Colonic mucosa (tissue), 4 donors: ENCODE measurements around the gene SOHLH2. TPM values are rescaled to one million over a fixed set of nuclear protein-coding genes. Genes with fewer than 3 reads are reported as not detected.

Experiments used
- DNase-seq: peaks from one replicate; pipeline ENCODE4 v3.0.0-alpha.2; 2020
- H3K27ac ChIP-seq: fragments of 200-600 bp; one replicate; pipeline ENCODE4 v1.8.0; 2021
- H3K27me3 ChIP-seq: fragments of 200-600 bp; one replicate; pipeline ENCODE4 v1.8.0; 2021
- H3K36me3 ChIP-seq: fragments of 200-600 bp; one replicate; pipeline ENCODE4 v1.8.0; 2021
- H3K4me1 ChIP-seq: fragments of 200-600 bp; one replicate; pipeline ENCODE4 v1.8.0; 2021; ENCODE audit warnings: mild to moderate bottlenecking
- H3K4me3 ChIP-seq: fragments of 200-600 bp; one replicate; pipeline ENCODE4 v1.8.0; 2021
- H3K9ac ChIP-seq, 2 donors: one replicate each; pipeline ENCODE4 v1.7.0; 2013; ENCODE audit warnings: control low read depth in 2 of 2, low read depth in 2 of 2, low read length in 2 of 2
- H3K9me3 ChIP-seq: fragments of 200-600 bp; one replicate; pipeline ENCODE4 v1.8.0; 2021
- intact Hi-C: fragments of 100-400 bp; cut with DNase I; formaldehyde crosslinking; loops from one replicate; pipeline ENCODE4 v1.14.1; 2022
- total RNA-seq, 2 donors: library from RNA; stranded (reverse); fragmentation: NEBNext Ultra II Directional in 1 of 2; extraction: Animal tissue kit (Norgen Biotek cat#: 25700) in 1 of 2; gene quantifications; one replicate each; pipeline ENCODE4 v1.2.1, GENCODE V29; 2021
- TF ChIP-seq, protein P1 (sequence below): fragments of 200-600 bp; IDR thresholded peaks from one replicate; pipeline ENCODE4 v1.8.0; 2022; ENCODE audit warnings: antibody characterized with exemption, mild to moderate bottlenecking
- donor health status: healthy.
- donor health status: DM: no; HTN: no; CAD: no.
- donor health status: DM: no; HTN: no; CAD: no.

Gene SOHLH2
- total RNA-seq, 2 donors from 2014 or later, result 0.32 TPM; not detected in 1

DNA sequence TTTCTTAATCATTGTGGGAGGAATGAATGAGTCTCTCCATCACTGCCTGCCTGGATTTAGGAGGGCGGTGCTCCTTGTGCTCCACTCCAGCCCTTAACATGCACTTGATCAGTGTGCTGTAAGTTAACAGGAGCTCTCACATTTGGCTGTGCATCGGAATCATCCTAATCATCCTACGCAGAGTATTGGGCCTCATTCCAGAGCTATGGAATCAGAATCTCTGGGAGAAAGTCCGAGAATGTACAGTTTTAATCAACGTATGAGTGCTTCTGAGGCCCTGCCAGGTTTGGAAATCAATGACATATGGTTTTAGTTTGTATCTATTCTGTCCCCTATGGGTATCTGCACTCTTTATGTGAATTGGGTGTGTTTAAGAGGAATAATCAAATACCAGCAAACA, 48.3 kb downstream of the SOHLH2 start:
- H3K36me3 ChIP-seq, result no peaks in the 10 kb centered on the region
- H3K27ac ChIP-seq, result no peak overlapping the region
- intact Hi-C loops, result no loop called here
- H3K4me1 ChIP-seq, result no peaks in the 10 kb centered on the region
- no peak overlapping the region for H3K9ac ChIP-seq
- H3K27me3 ChIP-seq, result no peaks in the 10 kb centered on the region
- no peak overlapping the region for H3K4me3 ChIP-seq
- no peak for DNase-seq
- TF ChIP-seq, protein P1, sequence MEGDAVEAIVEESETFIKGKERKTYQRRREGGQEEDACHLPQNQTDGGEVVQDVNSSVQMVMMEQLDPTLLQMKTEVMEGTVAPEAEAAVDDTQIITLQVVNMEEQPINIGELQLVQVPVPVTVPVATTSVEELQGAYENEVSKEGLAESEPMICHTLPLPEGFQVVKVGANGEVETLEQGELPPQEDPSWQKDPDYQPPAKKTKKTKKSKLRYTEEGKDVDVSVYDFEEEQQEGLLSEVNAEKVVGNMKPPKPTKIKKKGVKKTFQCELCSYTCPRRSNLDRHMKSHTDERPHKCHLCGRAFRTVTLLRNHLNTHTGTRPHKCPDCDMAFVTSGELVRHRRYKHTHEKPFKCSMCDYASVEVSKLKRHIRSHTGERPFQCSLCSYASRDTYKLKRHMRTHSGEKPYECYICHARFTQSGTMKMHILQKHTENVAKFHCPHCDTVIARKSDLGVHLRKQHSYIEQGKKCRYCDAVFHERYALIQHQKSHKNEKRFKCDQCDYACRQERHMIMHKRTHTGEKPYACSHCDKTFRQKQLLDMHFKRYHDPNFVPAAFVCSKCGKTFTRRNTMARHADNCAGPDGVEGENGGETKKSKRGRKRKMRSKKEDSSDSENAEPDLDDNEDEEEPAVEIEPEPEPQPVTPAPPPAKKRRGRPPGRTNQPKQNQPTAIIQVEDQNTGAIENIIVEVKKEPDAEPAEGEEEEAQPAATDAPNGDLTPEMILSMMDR, result no peak
- no peaks in the 10 kb centered on the region for H3K9me3 ChIP-seq

DNA sequence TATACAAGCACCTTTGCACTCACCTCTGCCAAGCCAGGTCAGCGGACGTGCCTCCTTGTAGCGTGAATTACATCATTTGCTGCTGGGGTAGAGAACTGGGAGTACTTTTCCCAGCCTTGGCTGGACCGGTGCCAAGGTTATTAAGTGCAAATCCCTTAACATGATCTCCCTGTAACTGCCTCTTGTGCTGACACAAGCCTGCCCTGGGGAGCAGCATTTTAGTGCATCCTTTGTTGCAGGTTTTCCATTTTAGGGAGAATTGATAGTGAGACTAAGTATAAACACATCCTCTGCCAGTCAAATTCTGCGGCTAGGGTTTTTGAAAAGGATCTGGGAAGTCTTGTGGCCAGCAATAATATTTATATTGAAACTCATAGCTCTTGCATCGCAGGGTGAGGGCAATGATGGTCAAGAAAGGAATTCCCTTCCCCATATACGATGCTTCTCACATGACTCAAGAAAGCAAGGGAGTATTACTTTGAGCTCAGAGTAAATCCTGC, 50.5 kb downstream of the SOHLH2 start:
- Histone ChIP-seq H3K9me3 (no peaks in the 10 kb centered on the region), H3K9ac (no peak overlapping the region), H3K4me3 (no peak overlapping the region), H3K27ac (no peak overlapping the region), H3K36me3 (no peaks in the 10 kb centered on the region), H3K4me1 (no peaks in the 10 kb centered on the region), H3K27me3 (no peaks in the 10 kb centered on the region)
- intact Hi-C loops, result no loop called here
- TF ChIP-seq, protein P1, result no peak
- peak; percentile 22 for DNase-seq

DNA sequence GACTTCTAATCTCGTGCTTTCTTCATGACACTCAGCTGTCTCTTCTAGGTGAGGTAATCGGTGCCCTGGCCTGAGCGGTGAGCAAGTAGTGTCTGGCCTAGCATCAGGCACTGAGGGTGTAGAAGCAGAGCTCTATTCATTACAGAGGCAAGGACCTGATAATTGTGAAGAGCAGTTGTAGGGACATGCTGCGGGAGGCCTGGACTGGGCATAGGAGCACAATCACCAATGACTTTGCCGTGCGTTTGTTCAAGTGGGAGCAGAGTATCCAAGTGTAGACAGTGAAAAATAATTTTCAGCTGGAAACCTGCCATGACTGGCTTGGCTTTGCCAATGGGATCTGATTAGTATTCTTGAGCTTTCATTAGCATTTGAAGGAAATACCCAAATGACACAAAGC, 51.1 kb downstream of the SOHLH2 start:
- no peaks in the 10 kb centered on the region for H3K36me3 ChIP-seq
- DNase-seq, result no peak
- TF ChIP-seq, protein P1, result no peak
- H3K9me3 ChIP-seq, result no peaks in the 10 kb centered on the region
- H3K4me3 ChIP-seq, result no peak overlapping the region
- no peak overlapping the region for H3K9ac ChIP-seq
- no peaks in the 10 kb centered on the region for H3K27me3 ChIP-seq
- intact Hi-C loops, result no loop called here
- no peak overlapping the region for H3K27ac ChIP-seq
- H3K4me1 ChIP-seq, result no peaks in the 10 kb centered on the region

DNA sequence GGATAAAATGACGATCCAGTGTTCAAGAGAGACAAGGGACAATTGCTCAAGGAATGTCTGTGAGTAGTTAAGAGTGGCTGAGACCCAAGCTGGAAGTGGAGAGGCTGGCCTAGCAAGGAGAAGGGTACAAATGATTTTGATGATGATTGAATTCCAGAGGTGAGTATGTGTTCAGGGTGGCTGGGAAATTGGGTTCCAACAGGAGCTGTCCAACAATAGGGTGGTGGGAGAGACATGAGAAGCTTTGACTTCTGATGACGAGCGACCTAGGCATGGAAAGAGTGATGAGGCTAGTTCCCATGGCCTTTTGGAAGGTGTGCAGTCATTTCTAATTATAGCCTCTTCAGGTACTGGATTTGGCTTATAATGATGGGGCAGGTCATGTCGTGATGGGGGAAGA, 54.1 kb downstream of the SOHLH2 start:
- Histone ChIP-seq H3K27ac (no peak overlapping the region), H3K9me3 (no peaks in the 10 kb centered on the region), H3K9ac (no peak overlapping the region), H3K27me3 (no peaks in the 10 kb centered on the region), H3K36me3 (no peaks in the 10 kb centered on the region), H3K4me1 (no peaks in the 10 kb centered on the region), H3K4me3 (no peak overlapping the region)
- TF ChIP-seq, protein P1, result no peak
- intact Hi-C loops, result no loop called here
- no peak for DNase-seq

DNA sequence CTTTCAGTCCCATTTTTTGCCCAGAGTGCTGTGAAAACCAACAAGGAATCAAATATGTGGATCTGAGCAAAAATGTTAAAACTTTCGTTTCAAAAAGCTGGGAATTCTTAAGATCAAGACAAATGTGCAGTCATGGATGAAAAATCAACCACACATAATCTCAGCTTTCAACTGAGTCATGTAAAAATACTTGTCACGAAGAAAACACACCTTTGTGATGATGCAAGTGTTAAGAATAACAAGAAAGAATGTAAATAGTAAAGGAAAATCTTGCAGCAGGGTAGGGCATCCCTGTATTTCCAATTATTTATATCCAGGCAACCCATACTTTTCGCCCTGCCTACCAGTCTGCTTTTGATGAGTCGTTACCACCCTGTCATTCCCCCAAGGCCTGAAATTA, 55.7 kb downstream of the SOHLH2 start:
- TF ChIP-seq, protein P1, result no peak
- Histone ChIP-seq H3K9me3 (no peaks in the 10 kb centered on the region), H3K4me3 (no peak overlapping the region), H3K4me1 (no peaks in the 10 kb centered on the region), H3K36me3 (no peaks in the 10 kb centered on the region), H3K27me3 (no peaks in the 10 kb centered on the region), H3K9ac (no peak overlapping the region), H3K27ac (no peak overlapping the region)
- intact Hi-C loops, result no loop called here
- DNase-seq, result no peak
